ENCODE measurements around the gene DIABLO.
A peak's percentile ranks its signal among the peaks of the same experiment; 100 is the strongest.
"Not testable (repeated sequence)": the region's sequence is repeated elsewhere in the genome, so short reads cannot be mapped to it uniquely, and the experiment has no call there.

DIABLO gene

GRCh38 chr12:122205053-122205925 is 20.6 kb downstream of the DIABLO start:
- Histone ChIP-seq H3K27me3 (peaks cover 19% of the 10 kb centered on the region), H3K4me1 (peaks cover 14% of the 10 kb centered on the region), H3K36me3 (peaks cover 37% of the 10 kb centered on the region), H3K4me3 (ENCODE audit: low read depth, low read length) (no peak overlapping the region), H3K9me3 (no peaks in the 10 kb centered on the region)
- no peak for TF ChIP-seq CTCF (IDR thresholded peaks at IDR 0.05; ENCODE audit: low read depth, low read length)
- no peak for DNase-seq

GRCh38 chr12:122204167-122205052 is 21.4 kb downstream of the DIABLO start:
- Histone ChIP-seq H3K4me1 (peaks cover 14% of the 10 kb centered on the region), H3K36me3 (peaks cover 31% of the 10 kb centered on the region), H3K27me3 (peaks cover 19% of the 10 kb centered on the region), H3K9me3 (no peaks in the 10 kb centered on the region), H3K4me3 (ENCODE audit: low read depth, low read length) (peak overlapping the region; percentile 25)
- TF ChIP-seq CTCF (IDR thresholded peaks at IDR 0.05; ENCODE audit: low read depth, low read length): no peak
- DNase-seq: no peak

- Histone ChIP-seq H3K36me3 (peaks cover 22% of the 10 kb centered on the region), H3K4me3 (ENCODE audit: low read depth, low read length) (peak within 1 kb of the TSS; percentile 63), H3K9me3 (no peaks in the 10 kb centered on the region), H3K27me3 (peaks cover 19% of the 10 kb centered on the region), H3K4me1 (peaks cover 14% of the 10 kb centered on the region)
- TF ChIP-seq CTCF (IDR thresholded peaks at IDR 0.05; ENCODE audit: low read depth, low read length): no peak
- peak; percentile 76 for DNase-seq
These were observed 22.3 kb downstream of the DIABLO start, which contains the start of gene B3GNT4 for GRCh38 chr12:122203301-122204166. Gene B3GNT4 (plus strand): TSS chr12:122203709. CDS start chr12:122204619, 910 bp downstream.

- Histone ChIP-seq H3K4me3 (ENCODE audit: low read depth, low read length) (peak overlapping the region; percentile 63), H3K27me3 (peaks cover 19% of the 10 kb centered on the region), H3K36me3 (peaks cover 15% of the 10 kb centered on the region), H3K4me1 (peaks cover 14% of the 10 kb centered on the region)
- DNase-seq, H3K9me3 ChIP-seq: not testable (repeated sequence)
These were observed 23.0 kb downstream of the DIABLO start for GRCh38 chr12:122202811-122203210.

GRCh38 chr12:122202017-122202416 is 23.8 kb downstream of the DIABLO start:
- no peak for TF ChIP-seq CTCF (IDR thresholded peaks at IDR 0.05; ENCODE audit: low read depth, low read length)
- H3K4me1 ChIP-seq: peaks cover 14% of the 10 kb centered on the region

GRCh38 chr12:122201381-122201780 is 24.5 kb downstream of the DIABLO start:
- Histone ChIP-seq H3K4me1 (peaks cover 14% of the 10 kb centered on the region), H3K9me3 (no peaks in the 10 kb centered on the region), H3K27me3 (peaks cover 19% of the 10 kb centered on the region), H3K4me3 (ENCODE audit: low read depth, low read length) (no peak overlapping the region), H3K36me3 (peaks cover under 1% of the 10 kb centered on the region; the same call in 1 of the 2 replicates)
- TF ChIP-seq CTCF (IDR thresholded peaks at IDR 0.05; ENCODE audit: low read depth, low read length): no peak
- no peak for DNase-seq

More at GRCh38 chr12:122202017-122202416, 23.8 kb downstream of the DIABLO start:
- H3K27me3 ChIP-seq: peaks cover 19% of the 10 kb centered on the region
- DNase-seq: no peak
- H3K9me3 ChIP-seq: no peaks in the 10 kb centered on the region
- H3K4me3 ChIP-seq (ENCODE audit: low read depth, low read length): no peak overlapping the region
- peaks cover 7% of the 10 kb centered on the region for H3K36me3 ChIP-seq

Data from BE2C (cell line).